GM12801 (cell line): ENCODE data around the gene PGP.

ENCODE experiments used
- CTCF ChIP-seq: IDR thresholded peaks from one replicate; pipeline ENCODE4 v1.5.1; 2011; ENCODE audit warnings: control low read depth; ENCODE audit not compliant: insufficient read length; ENCODE audit errors: extremely low read depth

The PGP gene

GRCh38 chr16:2190659-2191445 lies 23.8 kb downstream of the PGP start:
- no peak for TF ChIP-seq CTCF

GRCh38 chr16:2190002-2190658 lies 24.5 kb downstream of the PGP start:
- no peak for TF ChIP-seq CTCF

GRCh38 chr16:2189252-2189893 lies 25.3 kb downstream of the PGP start:
- no peak for TF ChIP-seq CTCF

- no peak for TF ChIP-seq CTCF
These were observed 26.2 kb downstream of the PGP start for GRCh38 chr16:2188395-2188794.

- TF ChIP-seq CTCF = no peak
These were observed 27.4 kb downstream of the PGP start for GRCh38 chr16:2187212-2187611.

- no peak for TF ChIP-seq CTCF
These were observed 28.1 kb downstream of the PGP start for GRCh38 chr16:2186505-2186904.

GRCh38 chr16:2186064-2186463 lies 28.6 kb downstream of the PGP start:
- TF ChIP-seq CTCF = no peak
